WERI-Rb-1 (cell line): Measurements from ENCODE around the gene ENOX1.

Experiments
- DNase-seq: peaks from one replicate; pipeline ENCODE4 v3.0.0-alpha.2; 2020
- H3K27ac ChIP-seq: fragments of 250-450 bp; sonication (Bioruptor Pico); 2 replicates; pipeline ENCODE4 v1.5.1; 2020; ENCODE audit warnings: mild to moderate bottlenecking, moderate library complexity
- H3K27me3 ChIP-seq: fragments of 250-450 bp; sonication (Bioruptor Pico); 2 replicates; pipeline ENCODE4 v1.5.1; 2021; ENCODE audit warnings: mild to moderate bottlenecking, low read depth, moderate library complexity; ENCODE audit not compliant: insufficient read depth, severe bottlenecking
- H3K36me3 ChIP-seq: fragments of 250-450 bp; sonication (Bioruptor Pico); 2 replicates; pipeline ENCODE4 v1.5.1; 2020; ENCODE audit warnings: mild to moderate bottlenecking, moderate library complexity
- H3K4me3 ChIP-seq: 2 replicates; pipeline ENCODE4 v1.5.1; 2011; ENCODE audit warnings: low read depth, mild to moderate bottlenecking, control low read depth, low read length
- H3K9me3 ChIP-seq: fragments of 250-450 bp; sonication (Bioruptor Pico); 2 replicates; pipeline ENCODE4 v1.5.1; 2021; ENCODE audit warnings: mild to moderate bottlenecking, moderate library complexity; ENCODE audit not compliant: severe bottlenecking
- TF ChIP-seq, protein P1 (sequence below): IDR thresholded peaks from 2 replicates; pipeline ENCODE4 v1.5.1; 2011; ENCODE audit warnings: low read depth, mild to moderate bottlenecking, control low read depth, inconsistent platforms, low read length

Gene ENOX1

GRCh38 chr13:43397111-43397510, 389.7 kb downstream of the ENOX1 start:
- H3K27ac ChIP-seq = no peak overlapping the region

DNA sequence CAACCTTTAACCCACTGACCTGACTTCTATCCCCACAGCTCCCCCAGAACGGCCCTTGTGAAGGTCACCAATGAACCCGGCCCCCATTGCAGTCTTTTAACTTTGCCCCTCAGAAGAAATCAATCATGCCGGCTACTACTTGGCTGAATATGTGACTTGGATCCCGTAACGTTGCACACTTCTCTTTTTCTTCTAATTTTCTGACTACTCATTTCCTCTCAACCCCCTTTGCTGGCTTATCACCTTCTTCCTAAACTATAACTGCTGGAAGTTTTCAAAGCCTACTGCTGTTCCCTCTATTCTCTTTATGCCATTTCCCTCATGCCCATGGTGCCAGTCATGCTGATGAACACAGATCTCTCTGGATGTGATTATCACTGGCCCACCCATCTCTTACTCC, 395.7 kb downstream of the ENOX1 start:
- Histone ChIP-seq H3K27ac (no peak overlapping the region), H3K4me3 (no peak overlapping the region), H3K27me3 (no peaks in the 10 kb centered on the region), H3K36me3 (no peaks in the 10 kb centered on the region), H3K9me3 (no peaks in the 10 kb centered on the region)
- TF ChIP-seq, protein P1, sequence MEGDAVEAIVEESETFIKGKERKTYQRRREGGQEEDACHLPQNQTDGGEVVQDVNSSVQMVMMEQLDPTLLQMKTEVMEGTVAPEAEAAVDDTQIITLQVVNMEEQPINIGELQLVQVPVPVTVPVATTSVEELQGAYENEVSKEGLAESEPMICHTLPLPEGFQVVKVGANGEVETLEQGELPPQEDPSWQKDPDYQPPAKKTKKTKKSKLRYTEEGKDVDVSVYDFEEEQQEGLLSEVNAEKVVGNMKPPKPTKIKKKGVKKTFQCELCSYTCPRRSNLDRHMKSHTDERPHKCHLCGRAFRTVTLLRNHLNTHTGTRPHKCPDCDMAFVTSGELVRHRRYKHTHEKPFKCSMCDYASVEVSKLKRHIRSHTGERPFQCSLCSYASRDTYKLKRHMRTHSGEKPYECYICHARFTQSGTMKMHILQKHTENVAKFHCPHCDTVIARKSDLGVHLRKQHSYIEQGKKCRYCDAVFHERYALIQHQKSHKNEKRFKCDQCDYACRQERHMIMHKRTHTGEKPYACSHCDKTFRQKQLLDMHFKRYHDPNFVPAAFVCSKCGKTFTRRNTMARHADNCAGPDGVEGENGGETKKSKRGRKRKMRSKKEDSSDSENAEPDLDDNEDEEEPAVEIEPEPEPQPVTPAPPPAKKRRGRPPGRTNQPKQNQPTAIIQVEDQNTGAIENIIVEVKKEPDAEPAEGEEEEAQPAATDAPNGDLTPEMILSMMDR = no peak
- no peak for DNase-seq

More at GRCh38 chr13:43397111-43397510, 389.7 kb downstream of the ENOX1 start:
- H3K27me3 ChIP-seq = no peaks in the 10 kb centered on the region
- TF ChIP-seq, protein P1 = no peak
- no peak overlapping the region for H3K4me3 ChIP-seq
- DNase-seq = no peak
- H3K36me3 ChIP-seq = no peaks in the 10 kb centered on the region
- no peaks in the 10 kb centered on the region for H3K9me3 ChIP-seq

DNA sequence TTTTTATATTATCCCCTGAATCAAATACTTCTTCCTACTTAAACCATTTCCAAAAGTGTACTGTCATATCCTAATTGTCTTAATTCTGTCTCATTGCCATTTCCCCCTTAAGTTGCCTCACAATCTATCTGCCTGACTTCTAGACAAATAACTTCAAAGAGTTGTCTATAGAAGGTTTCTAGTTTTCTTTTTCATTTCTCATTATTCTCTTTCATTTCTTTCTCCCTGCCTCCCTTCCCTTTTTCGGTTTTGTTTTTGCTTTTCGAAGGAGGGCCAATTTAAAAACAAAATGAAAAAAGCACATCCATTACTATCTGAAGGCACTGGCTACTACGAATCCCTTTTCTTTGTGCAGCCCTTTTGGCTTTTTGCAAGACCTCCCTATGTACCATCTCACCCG, 396.2 kb downstream of the ENOX1 start:
- Histone ChIP-seq H3K36me3 (no peaks in the 10 kb centered on the region), H3K4me3 (no peak overlapping the region), H3K9me3 (no peaks in the 10 kb centered on the region), H3K27me3 (no peaks in the 10 kb centered on the region), H3K27ac (no peak overlapping the region)
- TF ChIP-seq, protein P1 = no peak
- DNase-seq = no peak

GRCh38 chr13:43389983-43390382, 396.8 kb downstream of the ENOX1 start:
- no peak overlapping the region for H3K4me3 ChIP-seq
- H3K27me3 ChIP-seq = no peaks in the 10 kb centered on the region
- TF ChIP-seq, protein P1 = no peak
- DNase-seq = no peak
- no peak overlapping the region for H3K27ac ChIP-seq
- no peaks in the 10 kb centered on the region for H3K9me3 ChIP-seq
- no peaks in the 10 kb centered on the region for H3K36me3 ChIP-seq

DNA sequence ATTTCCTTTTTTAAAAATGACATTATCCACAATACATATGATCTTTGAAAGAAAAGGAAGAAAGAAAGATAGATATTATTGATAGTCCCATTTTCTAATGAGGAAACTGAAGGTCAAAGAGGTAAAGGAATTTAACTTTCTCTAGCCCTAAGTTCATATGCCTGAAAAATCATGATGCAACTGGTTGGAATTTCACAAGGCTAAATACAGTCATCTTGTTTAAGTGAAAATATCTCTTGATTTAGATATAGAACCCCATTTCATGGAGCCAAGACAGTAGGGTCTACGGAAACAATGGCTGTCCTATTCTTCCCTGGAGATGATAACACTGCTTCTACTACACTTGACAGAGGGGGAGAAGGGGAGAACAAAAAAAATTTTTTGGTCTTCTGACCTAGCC, 397.2 kb downstream of the ENOX1 start:
- Histone ChIP-seq H3K27ac (no peak overlapping the region), H3K9me3 (no peaks in the 10 kb centered on the region), H3K27me3 (no peaks in the 10 kb centered on the region), H3K4me3 (no peak overlapping the region), H3K36me3 (no peaks in the 10 kb centered on the region)
- TF ChIP-seq, protein P1 = no peak
- DNase-seq = no peak

DNA sequence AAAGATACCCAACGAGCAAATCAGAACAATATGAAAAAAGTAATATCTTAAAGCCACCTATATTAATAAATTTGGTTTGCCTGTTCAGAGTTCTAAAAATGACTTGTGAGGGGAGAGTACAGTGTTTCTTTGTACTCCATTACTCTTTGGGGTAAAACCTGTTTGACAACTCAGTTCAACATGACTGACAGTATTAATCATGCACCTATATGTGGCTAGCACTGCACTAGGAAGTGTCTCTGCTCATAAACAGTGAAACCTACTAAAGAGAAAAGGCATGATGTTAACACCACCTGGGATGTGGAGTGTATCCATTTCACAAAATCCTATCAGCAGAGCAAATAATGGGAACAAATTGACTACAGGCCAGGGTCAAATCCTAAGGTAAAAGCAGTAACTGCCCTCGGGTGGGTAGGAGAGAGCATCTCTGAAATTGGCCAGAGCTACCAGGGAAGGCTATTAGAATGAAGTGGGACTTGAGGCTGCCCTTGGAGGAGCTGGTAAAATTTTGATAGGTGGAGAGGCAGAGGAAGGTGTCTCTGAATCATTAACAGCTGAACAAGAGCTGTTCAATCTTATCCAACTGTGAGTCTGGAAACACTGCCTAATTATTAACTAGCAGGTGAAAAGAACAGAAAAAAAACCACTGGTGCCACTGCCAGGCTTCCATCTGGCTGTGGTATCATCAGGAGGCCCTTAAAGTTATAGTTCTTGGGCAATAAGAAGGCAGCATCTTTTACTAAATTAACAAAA, 398.3 kb downstream of the ENOX1 start:
- H3K9me3 ChIP-seq = no peaks in the 10 kb centered on the region
- no peaks in the 10 kb centered on the region for H3K27me3 ChIP-seq
- H3K4me3 ChIP-seq = no peak overlapping the region
- DNase-seq = no peak
- H3K36me3 ChIP-seq = no peaks in the 10 kb centered on the region
- TF ChIP-seq, protein P1 = no peak
- no peak overlapping the region for H3K27ac ChIP-seq
